Stimulated activated CD4-positive, alpha-beta T cell treated with anti-CD3 and anti-CD28 coated beads, Interleukin-2, amount 100 ng/mL, for 48 hours (primary cell): Measurements from ENCODE around the gene TMEM131L.
A peak's percentile ranks its signal among the peaks of the same experiment; 100 is the strongest.

Experiments
- DNase-seq, 2 donors: peaks; one replicate each; pipeline ENCODE4 v3.0.0-alpha.2; 2020

The TMEM131L gene

DNA sequence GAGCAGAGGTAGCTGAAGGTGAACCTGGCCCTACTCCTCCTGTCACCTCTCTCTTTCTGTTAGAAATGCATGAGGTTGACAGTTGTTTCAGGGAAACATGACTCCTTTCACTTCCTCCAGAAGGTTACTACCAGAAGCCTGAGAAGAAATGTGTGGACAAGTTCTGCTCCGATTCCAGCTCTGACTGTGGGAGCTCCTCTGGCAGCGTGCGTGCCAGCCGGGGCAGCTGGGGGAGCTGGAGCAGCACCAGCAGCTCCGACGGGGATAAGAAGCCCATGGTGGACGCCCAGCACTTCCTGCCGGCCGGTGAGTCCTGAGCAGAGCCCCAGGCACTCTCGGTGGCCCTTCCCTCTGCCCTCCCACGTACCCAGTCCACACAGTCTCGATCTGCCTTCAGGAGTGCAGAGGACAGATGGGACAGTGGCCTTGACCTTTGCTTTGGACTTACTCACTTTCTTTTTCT lies 156.6 kb downstream of the TMEM131L start:
- DNase-seq = no peak

DNA sequence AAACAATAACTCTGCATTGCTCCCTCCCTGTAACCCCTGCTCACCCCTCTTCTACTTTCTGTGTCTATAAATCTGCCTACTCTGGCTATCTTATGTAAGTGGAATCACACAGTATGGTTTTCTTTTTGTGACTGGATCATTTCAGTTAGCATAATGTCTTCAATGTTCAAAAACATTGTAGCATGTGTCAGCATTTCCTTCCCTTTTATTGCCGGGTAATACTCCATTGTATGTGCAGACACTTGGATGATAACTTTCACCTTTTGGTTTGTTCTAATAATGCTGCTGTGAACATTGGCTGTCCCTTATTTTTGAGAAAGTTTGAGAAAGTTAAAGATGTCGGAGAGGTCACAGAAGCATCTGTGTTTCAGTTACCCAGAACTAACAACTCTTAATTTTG lies 157.3 kb downstream of the TMEM131L start:
- DNase-seq = no peak

DNA sequence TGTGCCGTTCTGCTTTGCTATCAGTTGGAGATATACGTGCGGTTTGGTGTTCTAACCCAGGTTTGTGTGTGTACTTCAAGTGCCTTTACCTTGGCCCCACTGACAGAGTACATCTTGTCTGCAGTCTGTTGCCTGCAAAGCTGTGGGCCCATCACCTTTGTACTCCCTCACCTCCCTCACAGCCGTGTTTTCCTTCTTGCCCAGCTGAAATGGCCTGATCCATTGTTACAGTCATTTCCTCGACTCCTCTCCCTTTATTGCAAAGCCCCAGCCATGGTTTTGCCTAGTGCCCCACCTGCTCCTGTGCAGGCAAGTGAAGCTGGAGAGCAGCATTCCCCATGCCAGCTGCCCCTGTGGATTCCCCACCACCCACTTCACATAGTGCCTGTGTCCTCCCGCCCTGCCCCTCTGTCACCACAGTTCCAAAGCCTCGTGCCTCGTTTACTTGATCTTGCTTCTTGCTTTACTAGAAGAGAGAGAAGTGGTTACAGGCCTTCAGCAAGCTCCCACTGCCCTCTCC lies 162.7 kb downstream of the TMEM131L start:
- DNase-seq = no peak

DNA sequence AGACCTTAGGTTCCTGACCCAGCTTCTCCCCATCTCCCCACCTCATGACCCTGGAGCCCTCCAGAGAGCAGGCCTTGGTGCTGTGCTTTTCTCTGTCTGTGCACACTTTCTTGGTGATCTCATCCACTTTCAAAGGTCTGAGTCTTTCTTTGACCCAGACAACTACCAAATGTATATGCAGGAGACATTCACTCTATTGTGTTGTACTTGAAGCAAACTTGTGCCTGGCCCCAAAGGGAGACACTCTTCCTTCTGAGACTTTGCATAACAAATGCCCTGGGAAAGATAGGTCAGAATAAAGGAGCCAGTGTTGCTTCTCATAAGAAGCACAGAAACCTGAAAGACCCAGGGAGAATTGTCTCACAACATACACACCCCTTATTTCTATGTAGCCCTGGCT lies 163.6 kb downstream of the TMEM131L start:
- DNase-seq = no peak

DNA sequence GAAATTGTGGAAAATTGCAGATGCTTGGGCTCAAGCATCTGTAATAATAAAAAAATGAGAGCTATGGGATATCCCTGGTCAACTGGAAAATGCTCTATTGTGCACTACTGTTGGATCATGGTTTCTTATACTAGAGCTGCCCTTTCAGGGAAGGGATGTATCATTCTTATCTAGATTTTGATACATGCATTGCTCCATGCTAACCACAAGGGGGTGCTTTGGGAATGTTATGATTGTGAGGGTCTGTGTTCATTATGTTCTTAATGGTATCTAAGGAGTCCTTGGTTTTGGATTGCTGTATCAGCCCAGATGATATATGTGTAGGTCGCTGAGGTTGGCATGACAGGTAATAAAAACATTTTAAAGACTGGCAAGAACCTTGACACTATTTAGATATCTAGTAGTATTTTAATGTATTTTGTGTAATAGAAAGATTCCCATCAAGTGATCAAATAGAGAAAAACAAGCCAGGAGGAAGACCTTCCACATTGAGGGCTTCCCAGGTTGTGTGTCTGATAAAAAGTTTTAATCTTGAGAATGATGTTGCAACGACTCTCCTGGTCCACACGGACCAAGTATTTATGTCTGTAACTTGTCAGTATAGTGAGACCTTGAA lies 168.7 kb downstream of the TMEM131L start:
- no peak for DNase-seq

DNA sequence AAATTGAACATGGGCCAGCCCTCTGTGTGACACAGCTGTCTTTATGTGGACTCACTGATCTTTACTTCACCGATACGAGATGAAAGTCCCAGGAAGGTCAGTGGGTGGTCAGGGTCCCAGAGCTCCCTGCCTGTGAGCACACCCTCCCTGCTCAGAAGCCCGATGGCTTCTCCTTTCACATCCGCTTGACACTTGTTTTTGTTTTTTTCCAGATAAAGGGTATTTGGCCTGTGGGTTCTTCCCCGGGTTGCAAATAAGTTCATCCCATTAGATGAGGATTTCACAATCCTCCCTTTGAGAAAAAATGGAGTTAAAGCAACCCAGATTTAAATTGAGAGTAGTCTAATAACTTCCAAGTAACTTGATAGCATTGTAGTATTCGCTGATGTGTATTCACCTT lies 169.7 kb downstream of the TMEM131L start:
- no peak for DNase-seq

DNA sequence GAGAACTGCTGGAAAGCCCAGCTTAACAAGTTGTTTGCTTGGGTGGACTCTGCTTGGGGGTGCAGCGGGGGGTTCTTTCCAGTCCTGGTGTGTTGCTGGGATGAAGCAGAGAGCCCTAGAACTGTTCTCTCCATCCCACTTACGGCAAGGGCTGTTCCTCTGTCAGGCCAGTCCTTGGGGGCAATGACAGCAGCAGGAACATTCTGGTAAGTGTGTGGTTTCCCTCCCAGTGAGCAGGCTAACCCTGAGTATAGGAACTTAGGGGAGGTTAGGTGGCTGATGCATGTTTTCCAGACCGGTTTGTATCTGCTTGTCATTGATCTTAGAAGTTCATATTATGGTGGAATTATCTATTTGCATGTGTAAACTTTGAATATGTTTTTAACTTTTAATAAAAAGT lies 171.0 kb downstream of the TMEM131L start:
- DNase-seq = no peak

DNA sequence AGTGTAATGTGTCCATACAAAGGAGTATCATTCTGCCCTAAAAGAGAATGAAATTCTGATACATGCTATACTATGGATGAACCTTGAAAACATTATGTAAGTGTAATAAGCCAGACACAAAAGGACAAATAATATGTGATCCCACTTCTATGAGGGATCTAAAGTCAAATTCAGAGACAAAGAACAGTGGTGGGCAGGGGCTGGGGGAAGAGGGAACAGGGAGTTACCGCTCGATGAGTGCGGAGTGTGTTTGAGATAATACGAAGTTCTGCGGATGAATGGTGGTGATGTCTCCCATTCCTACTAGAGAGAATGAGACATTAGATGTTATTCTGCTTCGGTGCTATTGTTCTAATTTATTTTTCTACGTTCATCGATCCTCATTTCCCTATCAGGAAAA lies 171.9 kb downstream of the TMEM131L start:
- DNase-seq = no peak

DNA sequence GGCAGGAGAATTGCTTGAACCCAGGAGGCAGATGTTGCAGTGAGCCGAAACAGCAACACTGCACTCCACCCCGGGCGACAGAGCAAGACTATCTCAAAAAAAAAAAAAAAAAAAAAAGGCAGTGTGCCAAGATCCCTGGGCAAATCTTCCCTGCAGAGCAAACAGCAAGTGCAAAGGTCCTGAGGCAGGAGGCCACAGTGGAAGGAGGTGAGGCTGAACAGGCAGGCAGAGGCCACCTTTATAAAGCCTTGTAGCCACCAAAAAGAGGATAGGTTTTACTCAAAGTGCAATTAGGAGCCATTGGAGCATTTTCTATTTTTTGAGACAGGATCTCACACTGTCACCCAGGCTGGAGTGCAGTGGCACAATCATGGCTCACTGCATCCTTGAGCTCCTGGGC lies 172.8 kb downstream of the TMEM131L start:
- no peak for DNase-seq

DNA sequence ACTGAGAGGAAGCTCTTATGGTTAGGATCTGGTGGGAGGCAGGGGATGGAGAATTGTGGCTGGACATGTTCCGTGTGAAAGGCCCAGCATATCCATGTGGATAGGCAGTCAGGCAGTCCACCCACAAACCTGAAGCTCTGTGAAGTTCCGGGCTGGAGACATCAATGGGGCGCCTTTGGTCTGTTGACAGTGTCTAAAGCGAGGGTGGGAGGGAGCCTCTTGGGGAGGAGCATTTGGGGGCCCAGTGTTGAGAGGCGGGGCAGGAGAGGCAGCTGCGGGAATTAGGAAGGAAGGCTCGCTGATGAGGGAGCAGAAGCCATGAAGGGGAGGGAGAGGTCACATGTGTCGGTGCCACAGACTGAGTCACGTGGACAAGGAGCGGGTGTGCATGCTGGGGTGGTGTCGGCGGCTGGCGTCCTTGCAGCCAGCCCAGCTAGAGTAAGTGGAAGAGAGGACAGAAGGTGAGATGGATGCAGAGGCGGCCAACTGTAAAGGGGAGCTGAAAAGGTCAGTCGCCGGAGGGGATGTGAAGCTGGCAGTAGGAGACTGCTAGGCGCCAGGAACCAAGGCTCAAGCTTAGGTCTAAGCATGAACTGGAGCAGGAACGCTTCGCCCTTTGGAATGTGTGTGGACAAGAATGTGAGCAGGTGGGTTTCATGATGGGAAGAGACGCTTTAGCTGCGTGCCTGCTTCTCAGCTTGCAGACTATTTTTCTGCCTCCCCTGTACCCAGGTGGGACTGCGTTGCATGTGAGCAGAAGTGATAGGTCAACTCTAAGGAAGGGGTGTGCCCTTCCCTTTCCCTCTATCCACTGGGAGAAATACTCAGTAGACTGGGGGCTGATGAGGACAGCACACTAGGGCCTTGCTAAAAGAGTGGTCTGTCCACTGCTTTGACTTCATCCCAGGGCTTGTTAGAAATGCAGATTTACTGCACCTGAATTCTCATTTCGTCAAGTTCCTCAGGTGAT lies 174.0 kb downstream of the TMEM131L start:
- no peak for DNase-seq

DNA sequence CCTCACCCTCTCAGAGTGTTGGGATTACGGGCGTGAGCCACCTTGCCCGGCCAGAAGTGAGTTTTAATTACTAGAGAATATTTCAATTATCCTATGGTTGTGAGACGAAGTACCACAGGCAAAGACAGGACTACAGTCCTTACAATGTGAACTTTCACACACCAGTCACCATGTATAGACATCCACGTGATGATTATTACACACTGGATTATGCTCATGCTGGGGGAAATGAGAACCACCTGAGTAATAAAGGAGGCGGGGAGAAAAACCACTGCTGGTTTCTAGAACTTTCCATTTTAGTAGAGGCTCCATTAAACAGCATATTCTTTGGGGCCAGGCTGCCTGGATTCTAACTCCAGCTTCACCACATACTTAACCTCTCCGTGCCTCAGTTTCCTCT lies 175.4 kb downstream of the TMEM131L start:
- no peak for DNase-seq

DNA sequence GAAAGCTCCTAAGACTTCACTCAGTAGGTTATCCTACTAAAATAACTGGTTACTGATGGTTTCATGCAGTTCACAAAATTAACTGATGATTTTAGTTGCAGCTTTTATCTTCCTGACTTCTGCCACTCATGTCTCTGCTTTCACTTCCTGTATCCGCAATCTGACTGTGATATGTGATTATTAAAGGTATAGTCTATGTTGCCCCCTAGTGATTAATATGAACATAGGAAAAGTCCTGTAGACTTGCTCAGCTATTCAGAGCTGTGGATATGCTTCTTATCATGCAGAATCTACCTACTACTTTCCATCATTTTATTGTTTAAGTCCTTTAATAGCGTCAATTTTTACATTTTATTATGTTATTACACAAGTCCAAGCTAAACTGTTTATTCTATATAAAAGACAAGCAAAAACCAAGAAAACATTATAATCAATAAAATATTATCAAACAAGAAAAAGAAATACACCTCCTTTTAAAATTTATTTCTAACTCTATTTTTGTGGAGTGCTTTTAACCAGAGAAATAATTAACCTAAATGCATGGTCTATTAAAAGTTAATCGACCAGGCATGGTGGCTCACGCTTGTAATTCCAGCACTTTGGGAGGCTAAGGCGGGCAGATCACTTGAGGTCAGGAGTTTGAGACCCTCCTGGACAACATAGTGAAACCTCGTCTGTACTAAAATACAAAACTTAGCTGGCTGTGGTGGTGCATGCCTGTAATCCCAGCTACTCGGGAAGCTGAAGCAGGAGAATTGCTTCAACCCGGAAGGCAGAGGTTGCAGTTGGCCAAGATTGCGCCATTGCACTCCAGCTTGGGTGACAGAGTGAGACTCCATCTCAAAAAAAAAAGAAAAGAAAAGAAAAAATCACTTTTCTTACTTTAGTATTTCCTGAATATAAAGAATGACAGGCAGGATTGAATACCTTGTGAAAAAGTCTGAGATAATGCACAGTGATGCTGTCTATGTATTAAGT lies 177.5 kb downstream of the TMEM131L start:
- DNase-seq = no peak

DNA sequence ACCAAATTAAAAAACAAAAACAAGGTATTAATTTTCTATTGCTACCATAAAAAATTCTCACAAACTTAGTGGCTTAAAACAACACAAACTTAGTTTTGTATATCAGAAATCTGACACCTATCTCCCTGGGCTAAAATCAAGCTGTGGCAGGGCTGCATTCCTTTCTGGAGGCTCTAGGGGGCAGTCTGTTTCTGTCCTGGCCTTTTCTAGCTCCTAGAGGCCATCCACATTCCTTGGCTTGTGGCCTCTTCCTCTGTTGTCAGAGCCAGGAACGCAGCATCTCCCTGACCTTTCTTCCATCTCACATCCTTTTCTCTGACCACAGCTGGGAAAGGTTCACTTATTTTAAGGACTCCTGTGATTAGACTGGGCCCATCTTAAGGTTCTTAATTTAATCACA lies 179.0 kb downstream of the TMEM131L start:
- DNase-seq = no peak

DNA sequence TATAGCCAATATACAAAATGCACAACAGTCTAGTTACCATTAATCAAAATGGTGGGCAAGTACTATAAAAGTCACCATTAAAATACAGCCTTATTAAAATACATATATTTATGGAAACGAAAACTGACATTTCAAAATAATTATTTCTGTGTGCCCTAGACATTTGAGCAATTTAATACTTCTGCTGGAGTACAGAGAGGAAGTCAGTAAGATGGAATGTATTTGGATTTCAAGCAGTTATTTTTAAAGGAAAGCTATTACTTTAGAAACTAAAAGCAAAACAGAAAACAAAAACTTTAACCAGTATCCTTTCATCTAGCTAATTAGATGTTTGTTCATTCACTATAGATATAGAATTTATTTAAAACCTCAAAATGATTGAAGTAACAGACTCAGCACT lies 180.1 kb downstream of the TMEM131L start:
- no peak for DNase-seq

DNA sequence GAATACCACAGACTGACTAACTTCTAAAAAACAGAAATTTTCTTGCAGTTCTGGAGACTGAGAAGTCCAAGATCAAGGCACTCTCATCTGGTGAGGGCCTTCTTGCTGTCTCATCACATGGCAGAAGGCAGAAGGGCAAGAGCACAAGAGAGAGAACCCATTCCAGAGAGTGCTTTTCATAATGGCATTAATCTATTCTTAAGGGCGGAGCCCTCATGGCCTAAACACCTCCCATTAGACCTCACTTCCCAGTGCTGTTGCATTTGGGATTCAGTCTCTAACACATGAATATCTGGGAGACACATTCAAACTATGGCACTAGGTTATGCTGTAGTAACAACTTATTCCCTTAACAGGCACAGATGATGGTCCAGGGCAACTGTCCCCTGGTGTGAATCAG lies 180.8 kb downstream of the TMEM131L start:
- DNase-seq = no peak

DNA sequence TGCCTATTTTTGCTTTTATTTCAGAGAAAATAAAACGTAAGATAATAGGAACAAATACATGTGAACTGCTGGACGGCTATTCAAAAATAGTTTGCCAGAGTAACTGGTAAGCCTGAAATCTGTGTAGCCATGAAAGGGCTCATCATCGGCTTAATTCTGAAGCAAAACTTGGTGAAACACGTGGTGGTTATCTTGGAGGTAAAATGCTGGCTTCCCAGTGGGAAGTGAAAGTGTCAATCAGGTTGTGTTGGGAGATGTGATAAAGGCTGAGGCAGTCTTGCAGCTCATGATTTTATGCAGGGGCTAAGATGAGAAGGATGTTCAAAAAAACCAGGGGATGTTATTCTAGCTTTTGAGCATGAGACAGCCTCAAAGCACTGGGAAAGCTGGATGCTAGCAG lies 181.8 kb downstream of the TMEM131L start:
- no peak for DNase-seq

DNA sequence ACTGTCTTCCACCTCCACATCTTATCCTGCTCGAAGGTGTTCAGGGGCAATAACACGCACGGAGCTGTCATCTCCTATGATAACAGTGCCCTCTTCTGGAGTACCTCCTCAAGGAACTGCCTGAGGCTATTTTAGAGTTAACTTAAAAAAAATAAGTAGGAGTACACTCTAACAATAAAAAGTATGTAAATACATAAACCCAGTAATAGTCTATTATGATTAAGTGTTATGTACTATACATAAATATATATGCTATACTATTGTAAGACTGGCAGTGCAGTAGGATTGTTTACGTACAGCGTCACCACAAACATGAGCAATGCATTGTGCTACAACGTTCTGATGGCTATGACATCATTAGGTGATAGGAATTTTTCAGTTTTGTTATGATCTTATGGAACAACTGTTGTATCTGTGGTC lies 183.4 kb downstream of the TMEM131L start:
- DNase-seq = no peak

DNA sequence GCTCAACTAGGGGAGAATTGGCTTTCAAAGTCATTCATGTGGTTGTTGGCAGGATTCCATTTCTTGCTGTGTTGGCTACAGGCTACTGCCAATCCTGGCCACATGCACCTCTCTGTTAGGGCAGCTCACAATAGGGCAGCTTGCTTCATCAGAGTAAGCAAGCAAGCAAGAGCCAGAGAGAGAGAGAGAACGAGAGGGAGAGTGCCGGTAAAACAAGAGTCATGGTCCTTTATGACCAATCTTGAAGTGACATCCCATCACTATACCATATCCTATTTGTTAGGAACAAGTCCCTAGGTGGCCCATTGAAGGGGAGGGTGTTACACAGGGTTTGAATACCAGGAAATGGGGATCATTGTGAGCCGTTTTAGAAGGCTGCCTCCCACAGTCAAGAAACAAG lies 185.0 kb downstream of the TMEM131L start:
- no peak for DNase-seq

DNA sequence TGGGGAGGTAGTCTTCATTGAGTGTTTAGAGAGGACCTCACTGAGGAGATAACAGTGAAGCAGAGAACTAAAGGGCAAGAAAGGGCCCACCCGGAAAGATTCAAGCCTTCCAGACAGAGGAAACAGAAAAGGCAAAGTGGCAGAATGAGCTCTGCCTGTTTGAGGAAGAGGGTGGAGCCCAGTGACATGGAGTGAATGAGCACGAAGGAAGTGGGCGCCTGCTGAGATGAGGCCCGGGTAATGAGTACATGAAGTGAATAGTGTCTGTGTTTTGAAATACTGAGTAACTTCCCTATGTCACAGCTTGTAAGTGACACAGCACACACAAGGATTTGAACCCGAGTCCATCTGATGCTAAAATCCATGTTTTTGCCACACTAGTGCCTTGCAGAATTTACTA lies 185.4 kb downstream of the TMEM131L start:
- peak; percentile 30 to 34 for DNase-seq

DNA sequence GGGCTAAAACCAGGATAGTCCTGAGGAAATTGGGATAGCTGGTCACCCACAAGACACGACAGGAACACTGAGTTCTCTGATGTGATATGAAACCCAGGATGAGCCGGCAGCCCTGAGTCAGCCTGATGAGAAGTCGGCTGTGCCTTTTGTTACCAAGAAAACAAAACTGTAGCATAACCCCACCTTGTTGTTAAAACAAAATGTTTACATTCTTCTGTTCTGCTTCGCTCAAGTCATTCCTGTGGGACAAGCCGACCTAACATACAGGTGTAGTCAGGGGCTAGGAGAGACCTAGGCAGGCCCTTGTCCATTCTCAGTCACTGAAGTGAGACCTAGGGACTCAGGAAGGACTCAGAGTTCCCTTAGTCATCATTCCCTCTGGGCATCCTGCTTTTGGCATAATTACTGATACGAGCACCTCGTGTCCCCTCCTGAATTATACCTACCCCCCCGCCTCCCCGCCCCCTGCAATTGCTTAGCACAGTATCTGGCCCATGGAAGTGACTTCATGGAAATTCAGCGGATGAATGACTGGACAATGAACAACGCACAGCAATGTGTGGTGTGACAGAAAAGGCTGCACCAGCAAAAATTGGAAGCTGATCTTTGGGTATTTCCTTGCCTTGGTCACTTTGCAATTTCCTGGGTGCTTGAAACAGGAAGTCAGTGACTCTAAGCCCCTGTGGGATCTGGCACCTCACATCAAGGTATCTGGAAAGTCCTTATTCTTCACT lies 186.1 kb downstream of the TMEM131L start:
- no peak for DNase-seq

DNA sequence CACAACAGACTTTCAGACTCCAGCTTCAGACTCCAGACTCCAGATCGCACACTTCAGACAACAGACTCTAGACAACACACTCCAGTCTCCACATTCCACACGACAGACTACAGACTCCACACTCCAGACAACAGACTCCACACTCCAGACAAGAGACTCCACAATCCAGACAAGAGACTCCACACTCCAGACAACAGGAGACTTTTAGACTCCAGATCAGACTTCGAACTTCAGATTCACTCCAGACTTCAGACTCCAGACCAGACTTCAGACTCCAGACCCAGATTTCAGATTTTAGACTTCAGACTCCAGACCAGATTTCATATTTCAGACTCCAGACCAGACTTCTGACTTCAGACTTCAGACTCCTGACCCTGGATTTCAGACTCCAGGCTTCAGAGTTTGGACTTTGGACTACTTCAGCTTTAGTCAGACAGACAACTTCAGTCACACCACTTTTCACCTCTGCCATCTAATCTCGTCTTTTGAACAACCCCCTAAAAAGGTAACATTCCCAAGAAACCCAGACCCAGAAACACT lies 188.9 kb downstream of the TMEM131L start:
- no peak for DNase-seq

DNA sequence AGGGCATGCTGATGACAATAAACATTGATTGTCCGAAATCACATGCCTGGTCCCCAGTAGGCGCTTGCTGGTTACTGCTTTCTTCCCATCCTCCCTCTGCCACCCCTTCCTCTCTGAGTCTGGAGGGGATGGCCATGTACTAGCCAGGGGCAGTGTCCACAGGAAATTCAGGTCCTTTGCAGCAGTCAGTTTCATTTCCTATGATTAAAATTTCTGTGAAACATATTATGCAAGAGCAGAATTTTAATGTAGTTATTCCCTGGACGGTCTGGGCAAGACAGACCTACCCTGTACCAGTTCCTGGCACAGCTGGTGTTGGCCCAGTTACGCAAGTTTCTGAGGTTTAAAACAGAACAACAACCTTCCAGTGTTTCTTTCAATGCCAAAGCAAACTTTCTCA lies 189.8 kb downstream of the TMEM131L start:
- no peak for DNase-seq
